Mesodermal cell (in vitro differentiated cells): ENCODE measurements around the gene PPP1R3C.

Source experiments
- H3K27ac ChIP-seq: 2 replicates; pipeline ENCODE4 v1.7.0; 2013; ENCODE audit warnings: mild to moderate bottlenecking, low read depth, low read length, moderate library complexity; ENCODE audit not compliant: severe bottlenecking
- H3K36me3 ChIP-seq: 2 replicates; pipeline ENCODE4 v1.7.1; 2013; ENCODE audit warnings: mild to moderate bottlenecking, low read length, moderate library complexity; ENCODE audit not compliant: control insufficient read depth, insufficient read depth
- H3K4me1 ChIP-seq: one replicate; pipeline ENCODE4 v1.7.1; 2013; ENCODE audit warnings: mild to moderate bottlenecking, low read length; ENCODE audit not compliant: insufficient read depth, control insufficient read depth, poor library complexity, severe bottlenecking
- H3K4me3 ChIP-seq: 2 replicates; pipeline ENCODE4 v1.7.0; 2013; ENCODE audit warnings: low read length, control low read depth, mild to moderate bottlenecking; ENCODE audit not compliant: insufficient read depth, poor library complexity, severe bottlenecking; ENCODE audit errors: extremely low read depth
- H3K9me3 ChIP-seq: 2 replicates; pipeline ENCODE4 v1.7.1; 2013; ENCODE audit warnings: mild to moderate bottlenecking, low read length, moderate library complexity; ENCODE audit not compliant: control insufficient read depth
- WGBS, 2 experiments: methylation state at CpG; one replicate each; pipeline ENCODE4 v1.1.5; 2013; ENCODE audit warnings: missing lambda C conversion rate in 2 of 2; ENCODE audit not compliant: insufficient coverage in 2 of 2; 5-methylcytosine and 5-hydroxymethylcytosine counted together

The PPP1R3C gene

DNA sequence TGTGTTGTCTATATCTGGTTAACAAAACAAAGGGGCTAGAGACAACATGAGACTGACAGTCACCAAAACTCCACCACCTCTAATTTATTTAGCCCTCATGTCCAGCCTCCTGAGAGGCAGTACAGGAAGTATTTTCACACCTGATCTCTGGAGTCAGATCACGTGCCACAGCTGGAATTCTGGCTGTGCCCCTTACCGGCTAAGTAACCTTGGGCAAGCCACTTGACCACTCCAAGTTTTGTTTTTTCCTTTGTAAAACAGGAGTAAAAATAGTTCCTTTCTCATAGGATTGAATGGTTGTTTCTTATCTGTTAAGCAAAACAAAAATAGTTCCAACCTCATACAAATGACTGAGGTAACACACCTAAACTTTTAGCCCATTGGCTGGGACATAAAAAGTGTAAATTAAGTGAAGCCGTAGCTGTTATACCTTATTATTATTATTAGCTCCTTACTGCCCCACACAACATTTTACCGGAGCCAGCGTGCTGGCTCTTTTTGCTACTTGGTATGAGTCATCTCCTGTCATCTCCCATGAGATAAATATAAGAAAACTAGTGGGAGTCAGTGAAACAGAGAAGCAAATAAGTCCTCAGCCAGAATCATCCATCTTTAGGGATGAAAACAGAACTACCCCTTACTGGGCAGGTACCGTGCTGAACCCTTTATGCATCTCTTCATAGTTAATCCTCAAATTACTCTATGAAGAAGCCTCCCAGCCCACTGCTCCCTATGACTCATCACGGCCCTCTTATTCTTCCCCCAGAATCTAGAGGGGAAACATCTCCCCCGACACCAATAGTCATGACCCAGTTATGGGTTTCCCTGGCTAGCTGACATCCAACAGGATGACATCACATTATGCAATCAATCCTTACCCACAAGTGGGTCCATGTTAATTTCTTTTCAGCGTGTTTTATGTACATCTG is 44.9 kb downstream of the PPP1R3C start:
- H3K27ac ChIP-seq, result peak overlapping the region; percentile 46
- H3K9me3 ChIP-seq, result no peaks in the 10 kb centered on the region
- no peaks in the 10 kb centered on the region for H3K36me3 ChIP-seq
- H3K4me1 ChIP-seq, result peaks cover 59% of the 10 kb centered on the region
- no peak overlapping the region for H3K4me3 ChIP-seq
- WGBS, 2 experiments, result 86 to 98% methylated on average over 6 of the region's 9 CpGs

DNA sequence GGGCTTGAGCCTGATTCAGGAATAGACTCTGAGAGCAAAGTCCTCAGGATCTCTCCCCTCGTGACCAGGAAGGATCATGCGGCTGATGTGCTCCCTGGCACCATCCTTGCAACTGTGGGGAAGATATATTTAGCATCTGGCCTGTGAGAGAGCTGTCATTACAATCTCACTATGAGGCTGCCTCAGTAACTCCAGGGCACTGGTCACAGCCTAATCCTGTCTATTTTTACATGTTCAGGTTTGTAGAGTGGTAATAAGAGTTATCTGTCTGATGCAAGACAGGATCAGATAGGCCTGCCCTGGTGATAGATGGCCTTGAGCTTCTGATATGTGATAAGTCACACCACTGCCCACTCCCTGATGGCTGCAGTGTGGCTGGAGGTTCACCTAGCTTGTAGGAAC is 50.7 kb downstream of the PPP1R3C start:
- no peaks in the 10 kb centered on the region for H3K36me3 ChIP-seq

DNA sequence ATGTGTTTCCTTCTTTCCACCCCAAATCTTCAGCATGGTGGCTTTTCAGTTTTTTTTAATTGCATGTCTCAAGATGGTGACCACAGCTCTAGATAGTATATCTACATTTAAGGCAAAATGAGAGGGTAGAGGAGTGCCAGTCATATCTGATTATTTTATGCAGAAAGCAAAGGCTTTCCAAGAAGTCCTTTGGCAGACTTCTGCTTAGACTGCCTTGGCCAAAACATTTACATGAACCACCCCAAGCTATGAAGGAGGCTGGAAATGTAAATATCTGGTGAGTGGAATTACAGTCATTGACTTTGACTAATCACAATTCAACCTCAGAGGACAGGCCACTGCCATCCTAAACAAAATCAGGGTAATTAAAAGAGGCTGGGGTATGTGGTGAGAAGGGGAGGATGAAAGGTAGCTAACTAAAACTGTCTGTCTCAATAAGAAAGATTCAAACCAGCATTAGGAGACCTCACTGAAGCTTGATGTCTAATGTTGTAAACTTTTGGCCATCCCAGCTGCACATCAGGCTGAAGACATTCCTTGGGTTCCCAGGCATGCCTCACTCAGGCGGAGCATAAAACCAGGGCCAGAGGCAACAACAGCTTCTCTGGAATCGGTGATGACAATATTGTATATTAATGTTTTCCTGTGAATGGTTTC is 53.4 kb downstream of the PPP1R3C start:
- Histone ChIP-seq H3K4me3 (no peak overlapping the region), H3K9me3 (peaks cover 8% of the 10 kb centered on the region), H3K36me3 (no peaks in the 10 kb centered on the region), H3K27ac (no peak overlapping the region), H3K4me1 (no peaks in the 10 kb centered on the region)
- 90 to 100% methylated on average over 1 to 2 of the region's 2 CpGs for WGBS, 2 experiments

More for the DNA sequence above, 50.7 kb downstream of the PPP1R3C start:
- Histone ChIP-seq H3K4me1 (peaks cover 4% of the 10 kb centered on the region), H3K4me3 (no peak overlapping the region), H3K9me3 (peaks cover 8% of the 10 kb centered on the region), H3K27ac (no peak overlapping the region)
- 67 to 94% methylated on average over 1 to 2 of the region's 2 CpGs for WGBS, 2 experiments
